Hepatocyte (in vitro differentiated cells): ENCODE data around the gene IFNA6. TPM values are rescaled to one million over a fixed set of nuclear protein-coding genes. Genes with fewer than 3 reads are reported as not detected.
A peak's percentile ranks its signal among the peaks of the same experiment; 100 is the strongest.

Experiments
- DNase-seq: peaks from one replicate; pipeline ENCODE4 v3.0.0-alpha.2; 2016; ENCODE audit warnings: low spot score
- H2AFZ ChIP-seq: fragments of 200-600 bp; sonication (generic); 2 replicates; pipeline ENCODE4 v1.6.0; 2016; ENCODE audit warnings: antibody characterized with exemption, mild to moderate bottlenecking
- H3K27ac ChIP-seq: fragments of 200-600 bp; sonication (generic); 2 replicates; pipeline ENCODE4 v1.5.1; 2016; ENCODE audit warnings: mild to moderate bottlenecking
- H3K27me3 ChIP-seq: fragments of 200-600 bp; sonication (generic); 2 replicates; pipeline ENCODE4 v1.6.1; 2016
- H3K36me3 ChIP-seq: fragments of 200-600 bp; sonication (generic); replicated peaks from 2 replicates; pipeline ENCODE4 v1.5.1; 2016; ENCODE audit warnings: low read depth; ENCODE audit not compliant: insufficient read depth
- H3K4me1 ChIP-seq: fragments of 200-600 bp; sonication (generic); 2 replicates; pipeline ENCODE4 v1.5.1; 2016; ENCODE audit warnings: mild to moderate bottlenecking, moderate library complexity; ENCODE audit not compliant: insufficient read depth
- H3K4me2 ChIP-seq: fragments of 200-600 bp; sonication (generic); 2 replicates; pipeline ENCODE4 v1.6.0; 2016
- H3K4me3 ChIP-seq: fragments of 200-600 bp; sonication (generic); 2 replicates; pipeline ENCODE4 v1.5.1; 2016; ENCODE audit warnings: mild to moderate bottlenecking
- H3K79me2 ChIP-seq: fragments of 200-600 bp; sonication (generic); 2 replicates; pipeline ENCODE4 v1.6.0; 2017; ENCODE audit warnings: mild to moderate bottlenecking
- H3K9me2 ChIP-seq: fragments of 200-600 bp; sonication (generic); replicated peaks from 2 replicates; pipeline ENCODE4 v1.6.0; 2017; ENCODE audit warnings: mild to moderate bottlenecking; ENCODE audit not compliant: insufficient read depth
- H3K9me3 ChIP-seq: fragments of 200-600 bp; sonication (generic); 2 replicates; pipeline ENCODE4 v1.5.1; 2016; ENCODE audit warnings: low read depth, mild to moderate bottlenecking
- H4K20me1 ChIP-seq: fragments of 200-600 bp; sonication (generic); 2 replicates; pipeline ENCODE4 v1.6.0; 2016; ENCODE audit warnings: mild to moderate bottlenecking; ENCODE audit not compliant: insufficient read depth, poor library complexity, severe bottlenecking
- EZH2 ChIP-seq: fragments of 200-600 bp; sonication (generic); IDR thresholded peaks from 2 replicates; pipeline ENCODE4 v1.6.1; 2016; ENCODE audit warnings: antibody characterized with exemption, mild to moderate bottlenecking, borderline replicate concordance
- EZH2phosphoT487 ChIP-seq: fragments of 200-600 bp; sonication (generic); IDR thresholded peaks from one replicate; pipeline ENCODE4 v1.6.1; 2018; ENCODE audit warnings: antibody characterized with exemption, mild to moderate bottlenecking, low read depth, moderate library complexity; ENCODE audit not compliant: unreplicated experiment, severe bottlenecking
- WGBS: methylation state at CpG from one replicate; pipeline ENCODE4 v1.1.6; 2016; ENCODE audit warnings: low lambda C conversion rate; ENCODE audit errors: missing lambda C conversion rate; 5-methylcytosine and 5-hydroxymethylcytosine counted together
- polyA plus RNA-seq: library from polyadenylated mRNA; unstranded; fragments of >200 nt; fragmentation: Nextera tagmentation; extraction: Ambion mirVana; gene quantifications from 2 replicates; pipeline ENCODE4 v1.2.1, GENCODE V29; 2016
- total RNA-seq: library from RNA; depleted of rRNA; stranded (reverse); fragments of >200 nt; gene quantifications from 2 replicates; pipeline ENCODE4 v1.2.3, GENCODE V29; 2014
- TF ChIP-seq, protein P1 (sequence below): fragments of 200-600 bp; sonication (generic); IDR thresholded peaks from 2 replicates; pipeline ENCODE4 v1.5.1; 2016; ENCODE audit warnings: antibody characterized with exemption, mild to moderate bottlenecking; ENCODE audit not compliant: poor library complexity

IFNA6 gene
- total and polyA plus RNA-seq, 2 experiments from 2014 or later = not detected

DNA sequence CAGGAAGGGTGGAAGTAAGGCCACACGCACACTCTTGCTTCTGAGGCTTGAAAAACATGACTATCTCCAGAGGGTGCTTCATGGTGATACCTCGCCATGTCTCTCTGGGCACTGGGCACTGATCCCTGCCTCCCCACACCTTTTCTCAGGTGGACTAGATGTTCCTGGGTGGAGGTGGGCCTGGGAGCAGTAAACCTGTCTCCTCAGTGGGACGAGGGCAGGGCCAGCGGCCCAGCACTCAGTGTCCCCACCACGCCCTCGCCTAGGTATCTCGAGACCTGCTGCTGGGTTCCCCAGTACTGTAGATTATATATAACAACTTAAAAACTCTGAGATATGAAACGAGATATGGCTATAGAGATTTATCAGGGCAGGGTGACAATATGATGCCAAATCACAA is 11.6 kb upstream of the IFNA6 start:
- no peak for DNase-seq
- TF ChIP-seq EZH2phosphoT487 (no peak), EZH2 (no peak)
- TF ChIP-seq, protein P1, sequence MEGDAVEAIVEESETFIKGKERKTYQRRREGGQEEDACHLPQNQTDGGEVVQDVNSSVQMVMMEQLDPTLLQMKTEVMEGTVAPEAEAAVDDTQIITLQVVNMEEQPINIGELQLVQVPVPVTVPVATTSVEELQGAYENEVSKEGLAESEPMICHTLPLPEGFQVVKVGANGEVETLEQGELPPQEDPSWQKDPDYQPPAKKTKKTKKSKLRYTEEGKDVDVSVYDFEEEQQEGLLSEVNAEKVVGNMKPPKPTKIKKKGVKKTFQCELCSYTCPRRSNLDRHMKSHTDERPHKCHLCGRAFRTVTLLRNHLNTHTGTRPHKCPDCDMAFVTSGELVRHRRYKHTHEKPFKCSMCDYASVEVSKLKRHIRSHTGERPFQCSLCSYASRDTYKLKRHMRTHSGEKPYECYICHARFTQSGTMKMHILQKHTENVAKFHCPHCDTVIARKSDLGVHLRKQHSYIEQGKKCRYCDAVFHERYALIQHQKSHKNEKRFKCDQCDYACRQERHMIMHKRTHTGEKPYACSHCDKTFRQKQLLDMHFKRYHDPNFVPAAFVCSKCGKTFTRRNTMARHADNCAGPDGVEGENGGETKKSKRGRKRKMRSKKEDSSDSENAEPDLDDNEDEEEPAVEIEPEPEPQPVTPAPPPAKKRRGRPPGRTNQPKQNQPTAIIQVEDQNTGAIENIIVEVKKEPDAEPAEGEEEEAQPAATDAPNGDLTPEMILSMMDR = no peak
- Histone ChIP-seq H3K27ac (no peak overlapping the region), H3K9me3 (no peaks in the 10 kb centered on the region), H3K36me3 (no peaks in the 10 kb centered on the region), H4K20me1 (no peaks in the 10 kb centered on the region), H3K4me3 (no peak overlapping the region), H3K9me2 (no peaks in the 10 kb centered on the region), H2AFZ (no peak overlapping the region), H3K27me3 (no peaks in the 10 kb centered on the region), H3K4me2 (no peak overlapping the region), H3K79me2 (no peaks in the 10 kb centered on the region), H3K4me1 (no peaks in the 10 kb centered on the region)
- WGBS = 93% methylated on average over 8 of the region's 8 CpGs

DNA sequence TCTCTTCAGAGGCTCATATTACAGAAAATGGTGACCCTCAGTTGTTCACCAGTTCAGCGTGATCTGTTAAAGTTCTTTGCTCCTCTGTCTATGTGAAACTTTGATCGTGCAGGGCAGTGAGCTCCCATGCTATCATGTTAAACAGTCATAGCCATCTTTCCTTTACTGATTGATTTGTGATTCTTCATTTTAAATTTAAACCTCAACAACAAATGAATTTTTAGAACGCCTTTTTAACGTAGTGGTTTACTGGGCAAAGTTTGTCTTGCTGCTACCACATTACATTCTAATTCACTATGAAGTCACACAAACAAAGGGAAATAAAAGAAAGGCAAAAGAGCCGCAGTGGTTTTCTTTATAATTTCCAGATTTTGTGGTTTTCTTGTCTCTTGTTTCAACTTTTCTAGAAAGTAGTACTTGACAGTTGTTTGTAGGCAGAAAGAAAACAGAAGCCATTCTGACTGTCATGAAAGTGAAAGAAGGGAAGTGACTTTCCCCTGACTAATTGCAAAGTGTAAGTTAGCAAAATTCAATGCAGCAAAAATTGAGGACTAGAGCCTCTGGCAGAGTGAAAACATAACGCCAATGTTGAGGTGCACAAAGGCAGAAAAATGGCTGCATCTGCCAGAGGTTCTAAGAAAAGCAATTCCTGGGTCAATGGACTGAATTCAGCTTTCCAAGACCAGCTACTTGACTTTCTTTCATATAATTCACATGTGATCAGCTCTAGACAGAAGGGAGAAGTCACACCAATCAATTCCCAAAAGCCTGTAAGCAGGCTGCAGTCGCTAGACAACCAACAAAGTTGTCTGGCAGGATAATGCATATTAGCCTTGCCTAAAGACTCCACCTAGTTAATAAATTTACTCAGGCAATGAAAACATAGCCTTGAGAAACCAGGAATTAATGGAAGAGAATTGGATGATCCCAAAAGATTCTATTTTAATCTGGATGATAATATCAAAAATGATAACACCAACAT is 7.1 kb upstream of the IFNA6 start:
- Histone ChIP-seq H2AFZ (peak overlapping the region; percentile 11), H3K4me2 (peak overlapping the region; percentile 12), H3K4me1 (no peaks in the 10 kb centered on the region), H3K9me2 (no peaks in the 10 kb centered on the region), H3K79me2 (no peaks in the 10 kb centered on the region), H3K36me3 (no peaks in the 10 kb centered on the region), H3K27ac (no peak overlapping the region), H3K27me3 (no peaks in the 10 kb centered on the region), H3K4me3 (no peak overlapping the region), H3K9me3 (no peaks in the 10 kb centered on the region), H4K20me1 (no peaks in the 10 kb centered on the region)
- no peak for DNase-seq
- no peak for TF ChIP-seq EZH2phosphoT487
- 61% methylated on average over 7 of the region's 7 CpGs for WGBS

DNA sequence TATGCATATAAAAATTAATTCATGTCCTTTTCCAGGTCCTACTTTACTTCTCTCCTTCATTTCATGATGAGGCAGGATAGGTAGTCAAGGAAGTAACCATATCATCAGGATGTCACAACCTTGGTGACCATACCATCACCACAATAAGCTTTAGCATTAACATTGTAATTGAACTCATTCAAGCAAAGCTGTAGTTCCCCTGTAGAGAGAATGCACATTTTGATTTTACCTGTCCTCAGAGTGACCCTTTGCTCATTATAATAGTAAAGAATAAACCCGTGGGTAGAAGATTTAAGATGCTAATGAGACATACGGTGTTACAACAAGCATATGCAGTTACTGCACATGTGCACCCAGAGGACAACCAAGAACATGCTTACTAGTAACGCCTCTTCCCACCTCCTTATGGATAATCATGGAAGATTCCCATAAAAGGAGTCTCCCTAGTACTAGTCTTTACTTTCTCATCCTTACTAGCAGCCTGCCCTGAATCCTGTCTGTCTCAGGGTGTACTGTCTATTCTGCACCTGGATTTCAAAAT is 2.2 kb downstream of the IFNA6 start:
- no peaks in the 10 kb centered on the region for H3K9me3 ChIP-seq
- no peaks in the 10 kb centered on the region for H3K36me3 ChIP-seq

More for the DNA sequence above, 2.2 kb downstream of the IFNA6 start:
- no peaks in the 10 kb centered on the region for H3K4me1 ChIP-seq
- WGBS = 60% methylated on average over 3 of the region's 3 CpGs
- no peak overlapping the region for H3K4me3 ChIP-seq
- no peak for DNase-seq
- H3K27me3 ChIP-seq = no peaks in the 10 kb centered on the region
- H3K4me2 ChIP-seq = no peak overlapping the region
- no peaks in the 10 kb centered on the region for H3K79me2 ChIP-seq
- TF ChIP-seq, protein P1 = no peak
- TF ChIP-seq EZH2phosphoT487 (no peak), EZH2 (no peak)
- H2AFZ ChIP-seq = no peak overlapping the region
- H4K20me1 ChIP-seq = no peaks in the 10 kb centered on the region
- no peak overlapping the region for H3K27ac ChIP-seq
- no peaks in the 10 kb centered on the region for H3K9me2 ChIP-seq
